GM23338 (cell line): Measurements from ENCODE around the gene MYO1D. TPM values are rescaled to one million over a fixed set of nuclear protein-coding genes. Genes with fewer than 3 reads are reported as not detected.

Source experiments
- ATAC-seq: fragments of 200-7000 bp; cut with Tn5 transposase; 3 replicates; pipeline ENCODE4 v1.9.1; 2020
- DNase-seq: peaks from one replicate; pipeline ENCODE4 v3.0.0-alpha.2; 2015; ENCODE audit warnings: low spot score
- H2AFZ ChIP-seq: fragments of 200-600 bp; sonication (generic); 2 replicates; pipeline ENCODE4 v1.8.0; 2016; ENCODE audit warnings: antibody characterized with exemption, mild to moderate bottlenecking, moderate library complexity
- H3F3A ChIP-seq: fragments of 200-600 bp; sonication (generic); replicated peaks from 2 replicates; pipeline ENCODE4 v1.8.0; 2017; ENCODE audit warnings: antibody characterized with exemption, mixed run types, low read depth
- H3K27ac ChIP-seq: fragments of 200-600 bp; sonication (generic); 2 replicates; pipeline ENCODE4 v1.6.1; 2016; ENCODE audit warnings: low read depth
- H3K27me3 ChIP-seq: fragments of 200-600 bp; sonication (generic); 2 replicates; pipeline ENCODE4 v1.8.0; 2016; ENCODE audit warnings: mild to moderate bottlenecking, mixed run types, moderate library complexity; ENCODE audit not compliant: insufficient read depth
- H3K36me3 ChIP-seq: fragments of 200-600 bp; sonication (generic); 2 replicates; pipeline ENCODE4 v1.8.0; 2016; ENCODE audit warnings: mild to moderate bottlenecking; ENCODE audit not compliant: insufficient read depth
- H3K4me1 ChIP-seq: fragments of 200-600 bp; sonication (generic); 2 replicates; pipeline ENCODE4 v1.8.0; 2016; ENCODE audit warnings: mild to moderate bottlenecking, moderate library complexity; ENCODE audit not compliant: insufficient read depth
- H3K4me2 ChIP-seq: fragments of 200-600 bp; sonication (generic); 2 replicates; pipeline ENCODE4 v1.7.1; 2017; ENCODE audit warnings: mixed run types
- H3K4me3 ChIP-seq: fragments of 200-600 bp; sonication (generic); 2 replicates; pipeline ENCODE4 v1.6.1; 2016; ENCODE audit warnings: mixed run types
- H3K79me2 ChIP-seq: fragments of 200-600 bp; sonication (generic); replicated peaks from 2 replicates; pipeline ENCODE4 v1.8.0; 2017; ENCODE audit warnings: mild to moderate bottlenecking; ENCODE audit not compliant: insufficient read depth
- H3K9me2 ChIP-seq: fragments of 200-600 bp; sonication (generic); 2 replicates; pipeline ENCODE4 v1.8.0; 2017; ENCODE audit not compliant: insufficient read depth
- H4K20me1 ChIP-seq: fragments of 200-600 bp; sonication (generic); replicated peaks from 2 replicates; pipeline ENCODE4 v1.8.0; 2017; ENCODE audit warnings: mild to moderate bottlenecking; ENCODE audit not compliant: insufficient read depth
- H3K27ac Mint-ChIP-seq: 2 replicates; pipeline ENCODE4 v1.8.0; 2020; ENCODE audit warnings: inconsistent platforms, mild to moderate bottlenecking, moderate library complexity, mixed read lengths
- H3K27me3 Mint-ChIP-seq: 3 replicates; pipeline ENCODE4 v1.8.0; 2022; ENCODE audit warnings: low read depth, mild to moderate bottlenecking, moderate library complexity, mixed read lengths, inconsistent platforms; ENCODE audit not compliant: insufficient read depth, poor library complexity
- H3K36me3 Mint-ChIP-seq: 3 replicates; pipeline ENCODE4 v1.8.0; 2021; ENCODE audit warnings: low read depth, mild to moderate bottlenecking, inconsistent platforms, moderate library complexity, mixed read lengths
- H3K4me1 Mint-ChIP-seq: 3 replicates; pipeline ENCODE4 v1.8.0; 2020; ENCODE audit warnings: mild to moderate bottlenecking, inconsistent platforms, mixed read lengths
- H3K4me3 Mint-ChIP-seq: 3 replicates; pipeline ENCODE4 v1.8.0; 2021; ENCODE audit warnings: moderate library complexity, mild to moderate bottlenecking, inconsistent platforms, mixed read lengths
- H3K9me3 Mint-ChIP-seq: 3 replicates; pipeline ENCODE4 v1.8.0; 2020; ENCODE audit warnings: moderate library complexity, mild to moderate bottlenecking, inconsistent platforms, mixed read lengths
- CREB1 ChIP-seq: fragments of 250-450 bp; sonication (Bioruptor Pico); IDR thresholded peaks from 2 replicates; pipeline ENCODE4 v1.5.0; 2020; ENCODE audit warnings: low read depth, mild to moderate bottlenecking, moderate library complexity
- CTCF ChIP-seq, 2 experiments: fragments of 200-600 bp in 1 of 2; sonication (generic) in 1 of 2; conservative IDR thresholded peaks; 2 replicates each; pipeline versions ENCODE4 v1.5.1 to v1.6.1; 2016 to 2017; ENCODE audit warnings: antibody characterized with exemption in 2 of 2, low read depth in 2 of 2, mild to moderate bottlenecking in 2 of 2, moderate library complexity in 1 of 2
- JUNB ChIP-seq: IDR thresholded peaks from one replicate; pipeline ENCODE4 v1.6.1; 2016; ENCODE audit warnings: antibody characterized with exemption; ENCODE audit not compliant: unreplicated experiment
- NANOG ChIP-seq: IDR thresholded peaks from 2 replicates; pipeline ENCODE4 v1.6.1; 2016; ENCODE audit warnings: antibody characterized with exemption, borderline replicate concordance
- POLR2AphosphoS5 ChIP-seq: IDR thresholded peaks from 2 replicates; pipeline ENCODE4 v1.6.1; 2016; ENCODE audit warnings: antibody characterized with exemption, low read depth
- STAT1 ChIP-seq: IDR thresholded peaks from one replicate; pipeline ENCODE4 v1.6.1; 2016; ENCODE audit warnings: antibody characterized with exemption; ENCODE audit not compliant: unreplicated experiment
- ZNF114 ChIP-seq: fragments of 250-450 bp; sonication (Bioruptor Pico); IDR thresholded peaks from 2 replicates; pipeline ENCODE4 v1.5.0; 2020; ENCODE audit warnings: mild to moderate bottlenecking, moderate library complexity
- ZNF331 ChIP-seq: fragments of 250-450 bp; sonication (Bioruptor Pico); IDR thresholded peaks from 2 replicates; pipeline ENCODE4 v1.5.0; 2020; ENCODE audit warnings: low read depth, mild to moderate bottlenecking, moderate library complexity
- ZNF462 ChIP-seq: fragments of 250-450 bp; sonication (Bioruptor Pico); IDR thresholded peaks from 2 replicates; pipeline ENCODE4 v1.5.0; 2020; ENCODE audit warnings: mild to moderate bottlenecking, moderate library complexity
- polyA plus RNA-seq: library from polyadenylated mRNA; unstranded; fragments of >200 nt; fragmentation: Nextera tagmentation; extraction: Ambion mirVana; gene quantifications from 2 replicates; pipeline ENCODE4 v1.2.1, GENCODE V29; 2016
- total RNA-seq: library from RNA; depleted of rRNA; stranded (reverse); fragments of >200 nt; shearing (Covaris generic); gene quantifications from 2 replicates; pipeline ENCODE4 v1.2.3, GENCODE V29; 2014

Gene MYO1D
- total and polyA plus RNA-seq, 2 experiments from 2014 or later = 8.6 to 28.6 TPM

GRCh38 chr17:32836527-32836926 lies 40.4 kb downstream of the MYO1D start (continued):
- TF ChIP-seq ZNF462 (CRISPR knock-in tag) (no peak), CREB1 (CRISPR knock-in tag) (no peak), ZNF114 (no peak)

- DNase-seq = no peak
- Histone ChIP-seq H3K79me2 (no peaks in the 10 kb centered on the region; the same call in 1 of the 2 replicates), H2AFZ (no peak overlapping the region), H3K4me1 (no peaks in the 10 kb centered on the region), H3K4me2 (no peak overlapping the region), H4K20me1 (no peaks in the 10 kb centered on the region), H3K9me2 (no peaks in the 10 kb centered on the region), H3F3A (no peaks in the 10 kb centered on the region), H3K27ac (no peak overlapping the region), H3K36me3 (no peaks in the 10 kb centered on the region), H3K4me3 (no peak overlapping the region), H3K27me3 (no peaks in the 10 kb centered on the region)
- no peak overlapping the region for H3K4me3 Mint-ChIP-seq
- no peaks in the 10 kb centered on the region for H3K9me3 Mint-ChIP-seq
- H3K27ac Mint-ChIP-seq = no peak overlapping the region
- H3K4me1 Mint-ChIP-seq = no peaks in the 10 kb centered on the region
- peaks cover 3% of the 10 kb centered on the region for H3K27me3 Mint-ChIP-seq
- ATAC-seq = no peak
- TF ChIP-seq JUNB (no peak), STAT1 (no peak), CREB1 (CRISPR knock-in tag) (no peak), CTCF (conservative IDR thresholded peaks at IDR 0.05; ENCODE audit: low read depth in 2 of 2) (no peak), NANOG (no peak), POLR2AphosphoS5 (no peak), ZNF114 (no peak), ZNF331 (CRISPR knock-in tag) (no peak)
- no peaks in the 10 kb centered on the region for H3K36me3 Mint-ChIP-seq
Observed at GRCh38 chr17:32835291-32835761, 41.6 kb downstream of the MYO1D start.
